ENCODE data around the gene DGCR8.

DGCR8 gene

GRCh38 chr22:20079745-20080444 is at the start of gene DGCR8:
Gene DGCR8, plus strand, starts transcription at chr22:20080241. Its CDS starts 5,723 bp downstream, at chr22:20085964.
- peak; percentile 92 for DNase-seq (ENCODE audit: low spot score)

- no peak for DNase-seq (ENCODE audit: low spot score)
Observed at GRCh38 chr22:20031732-20032406, 48.2 kb upstream of the DGCR8 start.

GRCh38 chr22:20032407-20032991 is 47.5 kb upstream of the DGCR8 start:
- DNase-seq (ENCODE audit: low spot score): no peak

GRCh38 chr22:20033045-20033706 is 46.9 kb upstream of the DGCR8 start:
- DNase-seq (ENCODE audit: low spot score): no peak

- DNase-seq (ENCODE audit: low spot score): no peak
Observed at GRCh38 chr22:20034143-20034542, 45.9 kb upstream of the DGCR8 start.

- no peak for DNase-seq (ENCODE audit: low spot score)
Observed at GRCh38 chr22:20035375-20036083, 44.5 kb upstream of the DGCR8 start.

- no peak for DNase-seq (ENCODE audit: low spot score)
Observed at GRCh38 chr22:20036084-20036482, 44.0 kb upstream of the DGCR8 start.

- no peak for DNase-seq (ENCODE audit: low spot score)
Observed at GRCh38 chr22:20036535-20037392, 43.3 kb upstream of the DGCR8 start.

GRCh38 chr22:20037419-20037818 is 42.6 kb upstream of the DGCR8 start:
- DNase-seq (ENCODE audit: low spot score): no peak

GRCh38 chr22:20038574-20038973 is 41.5 kb upstream of the DGCR8 start:
- no peak for DNase-seq (ENCODE audit: low spot score)

- DNase-seq (ENCODE audit: low spot score): no peak
Observed at GRCh38 chr22:20039683-20040325, 40.2 kb upstream of the DGCR8 start.

- no peak for DNase-seq (ENCODE audit: low spot score)
Observed at GRCh38 chr22:20040327-20041200, 39.5 kb upstream of the DGCR8 start.

- no peak for DNase-seq (ENCODE audit: low spot score)
Observed at GRCh38 chr22:20043057-20043996, 36.7 kb upstream of the DGCR8 start.

GRCh38 chr22:20043997-20044342 is 36.1 kb upstream of the DGCR8 start:
- no peak for DNase-seq (ENCODE audit: low spot score)

- DNase-seq (ENCODE audit: low spot score): no peak
Observed at GRCh38 chr22:20044495-20045151, 35.4 kb upstream of the DGCR8 start.

- no peak for DNase-seq (ENCODE audit: low spot score)
Observed at GRCh38 chr22:20046730-20047129, 33.3 kb upstream of the DGCR8 start.

GRCh38 chr22:20051927-20052308 is 28.1 kb upstream of the DGCR8 start:
- no peak for DNase-seq (ENCODE audit: low spot score)

Data from RKO (cell line).